Skin of body (tissue), 2 donors: ENCODE data around the gene TOX2. TPM values are rescaled to one million over a fixed set of nuclear protein-coding genes. Genes with fewer than 3 reads are reported as not detected.

Source experiments
- DNase-seq: peaks from one replicate; lab custom pipeline; 2025; lab: John Stamatoyannopoulos, UW
- total RNA-seq: library from RNA; depleted of rRNA; stranded (reverse); fragments of >200 nt; gene quantifications from one replicate; pipeline ENCODE4 v1.2.3, GENCODE V29; 2014

TOX2 gene
- total RNA-seq, 1 donor from 2014 or later, result 0.89 TPM

- DNase-seq, result no peak
Measured at GRCh38 chr20:44098657-44099056, 184.0 kb downstream of the TOX2 start.

- DNase-seq, result no peak
Measured at GRCh38 chr20:44099832-44100231, 185.2 kb downstream of the TOX2 start.

- DNase-seq, result no peak
Measured at GRCh38 chr20:44102582-44102981, 187.9 kb downstream of the TOX2 start.

DNA sequence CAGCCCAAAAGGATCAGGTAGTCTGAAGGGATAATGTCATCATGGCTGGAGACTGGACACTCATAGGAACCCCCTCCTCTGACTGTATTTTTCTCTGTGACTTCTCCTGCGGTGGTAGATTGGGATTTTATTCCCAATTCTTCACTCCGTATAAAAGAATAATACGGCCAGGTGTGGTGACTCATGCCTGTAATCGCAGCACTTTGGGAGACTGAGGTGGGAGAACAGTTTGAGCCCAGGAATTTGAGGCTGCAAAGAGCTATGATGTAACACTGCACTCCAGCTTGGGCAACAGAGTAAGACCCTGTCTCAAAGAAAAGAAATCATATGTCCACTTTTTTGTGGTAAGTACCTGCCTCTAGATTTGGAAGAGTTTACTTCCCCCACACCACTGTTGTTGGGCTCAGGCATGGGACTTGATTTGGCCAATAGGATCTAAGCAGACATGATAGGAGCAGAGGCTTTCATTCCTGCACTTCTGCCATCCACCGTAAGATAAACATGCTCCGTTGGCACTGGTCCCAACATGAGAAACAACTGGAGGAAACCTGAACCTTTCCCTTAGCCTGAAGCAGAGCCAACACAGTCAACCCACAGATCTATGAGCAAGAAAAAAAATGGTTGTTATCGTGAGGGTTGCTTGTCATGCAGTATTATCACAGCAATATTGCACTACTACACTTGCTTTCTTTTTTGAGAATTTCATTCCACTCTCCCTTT lies 190.3 kb downstream of the TOX2 start:
- no peak for DNase-seq

DNA sequence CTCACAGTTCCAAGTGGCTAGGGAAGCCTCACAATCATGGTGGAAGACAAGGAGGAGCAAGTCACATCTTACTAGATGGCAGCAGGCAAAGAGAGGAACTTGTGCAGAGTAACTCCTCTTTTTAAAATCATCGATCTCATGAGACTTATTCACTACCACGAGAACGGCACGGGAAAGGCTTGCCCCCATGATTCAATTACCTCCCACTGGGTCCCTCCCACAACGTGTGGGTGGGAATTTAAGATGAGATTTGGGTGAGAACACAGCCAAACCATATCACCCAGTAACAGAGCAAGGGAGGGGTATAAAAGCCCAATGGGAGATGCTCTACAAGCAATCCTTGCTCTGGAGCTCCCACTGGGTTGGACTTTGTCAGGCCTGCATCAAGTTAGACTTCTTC lies 192.0 kb downstream of the TOX2 start:
- DNase-seq, result no peak

GRCh38 chr20:44109951-44110361 lies 195.3 kb downstream of the TOX2 start:
- no peak for DNase-seq

DNA sequence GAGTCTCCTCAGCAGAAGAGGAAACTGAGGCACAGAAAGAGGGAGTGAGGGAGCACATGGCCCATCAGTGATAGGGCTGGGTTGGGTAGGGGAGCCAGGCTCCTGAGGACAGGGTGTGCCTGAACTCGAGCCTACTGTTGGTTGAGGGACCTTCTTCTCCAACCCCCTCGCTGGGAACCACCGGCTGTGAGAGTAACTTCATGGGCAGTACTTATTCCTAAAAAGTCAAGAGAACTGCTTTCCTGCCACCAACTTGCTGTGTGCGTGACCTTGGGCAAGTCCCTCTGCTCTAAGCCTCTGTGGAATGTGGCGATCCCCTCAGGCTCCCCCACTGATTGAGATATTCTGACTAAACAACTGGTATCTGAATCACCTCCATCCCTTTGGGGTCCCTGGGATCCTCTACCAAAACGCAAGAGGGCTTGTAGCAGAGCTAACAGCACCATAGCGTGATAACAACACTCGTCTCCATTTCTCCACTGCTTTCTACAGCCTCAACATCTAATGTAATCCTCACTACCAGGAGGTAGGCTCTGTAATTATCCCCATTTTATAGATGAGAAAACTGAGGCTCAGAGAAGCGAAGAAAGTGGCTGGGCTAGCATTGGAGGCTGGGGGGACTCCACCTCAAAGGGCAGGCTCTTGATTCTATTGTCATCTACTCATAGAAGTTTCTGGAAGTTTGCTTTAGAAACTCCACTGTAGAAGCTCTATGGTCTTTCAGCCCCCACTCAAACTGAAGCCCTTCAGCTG lies 196.3 kb downstream of the TOX2 start:
- no peak for DNase-seq

- no peak for DNase-seq
Measured at GRCh38 chr20:44111712-44112335, 197.2 kb downstream of the TOX2 start.

DNA sequence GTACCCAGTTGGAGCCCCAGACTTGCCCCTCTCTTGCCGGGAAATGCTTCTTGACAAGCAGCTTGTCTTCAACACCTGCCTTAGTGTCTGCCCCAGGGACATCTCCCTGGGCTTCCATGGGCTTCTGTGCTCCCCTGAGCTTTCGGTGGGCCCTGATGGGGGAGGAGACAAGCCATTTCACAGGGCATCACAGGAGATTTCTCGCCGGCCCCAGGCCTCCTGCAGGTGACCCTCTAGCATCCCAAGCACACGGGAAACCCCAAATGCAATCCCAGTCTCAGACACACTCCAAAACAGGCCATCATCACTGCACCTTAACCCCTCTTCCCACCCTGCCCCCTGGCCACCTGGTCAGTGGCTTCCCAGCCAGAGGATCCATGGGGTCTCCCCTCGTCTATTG lies 197.8 kb downstream of the TOX2 start:
- DNase-seq, result no peak

- DNase-seq, result no peak
Measured at GRCh38 chr20:44112889-44113617, 198.4 kb downstream of the TOX2 start.

- DNase-seq, result no peak
Measured at GRCh38 chr20:44113618-44114376, 199.1 kb downstream of the TOX2 start.

- DNase-seq, result no peak
Measured at GRCh38 chr20:44115181-44115580, 200.5 kb downstream of the TOX2 start.

DNA sequence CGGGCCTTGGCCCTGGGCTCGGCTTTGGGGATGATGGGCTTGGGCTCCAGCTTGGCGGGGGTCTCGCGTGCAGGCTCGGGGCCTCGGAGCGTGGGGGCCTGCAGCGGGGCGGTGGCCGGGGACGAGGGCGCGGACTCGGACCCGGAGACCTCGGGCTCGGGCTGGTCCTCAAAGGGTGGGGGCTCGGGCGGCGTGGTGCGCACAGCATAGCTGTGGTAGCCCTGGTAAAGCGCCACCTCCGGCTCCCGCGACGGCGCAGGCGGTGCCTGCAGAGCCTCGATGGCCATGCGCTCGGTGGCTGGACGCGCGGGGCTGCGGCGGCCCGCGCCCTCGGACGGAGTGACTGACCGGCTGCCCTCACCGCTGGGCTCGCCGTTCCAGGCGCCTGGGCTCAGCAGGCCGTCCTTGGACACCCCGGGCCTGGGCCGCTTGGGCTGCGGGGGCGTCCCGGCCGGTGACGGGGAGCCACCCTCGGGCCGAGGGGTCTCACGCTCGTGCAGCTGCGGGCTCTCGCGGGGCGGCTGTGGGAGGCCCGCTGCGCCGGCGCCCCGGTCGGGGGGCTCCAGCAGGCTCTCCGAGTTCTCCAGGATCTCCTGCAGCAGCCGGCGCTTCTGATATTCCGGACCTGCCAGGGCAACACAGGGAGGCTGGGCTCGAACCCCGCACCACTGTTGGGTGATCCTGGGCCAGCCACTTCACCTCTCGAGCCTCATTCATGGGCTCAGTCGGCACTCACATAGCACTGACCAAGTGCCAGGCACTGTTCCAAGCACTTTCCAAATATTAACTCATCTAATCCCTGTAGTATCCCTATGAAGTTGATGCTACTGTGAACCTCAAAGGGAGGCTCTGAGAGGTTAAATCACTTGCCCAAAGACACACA lies 201.4 kb downstream of the TOX2 start:
- no peak for DNase-seq

- DNase-seq, result no peak
Measured at GRCh38 chr20:44117296-44118184, 202.9 kb downstream of the TOX2 start.

GRCh38 chr20:44118185-44119033 lies 203.8 kb downstream of the TOX2 start:
- no peak for DNase-seq
